AML-193 (cell line): ENCODE measurements around the gene GNAZ.
A peak's percentile ranks its signal among the peaks of the same experiment; 100 is the strongest.
"Not testable (repeated sequence)": the region's sequence is repeated elsewhere in the genome, so short reads cannot be mapped to it uniquely, and the experiment has no call there.

Experiments
- DNase-seq, 2 experiments: peaks; one replicate each; lab custom pipeline; 2025; lab: John Stamatoyannopoulos, UW

Gene GNAZ

GRCh38 chr22:23133922-23134321 is 63.6 kb downstream of the GNAZ start:
- DNase-seq, result no peak

GRCh38 chr22:23136991-23137390 is 66.7 kb downstream of the GNAZ start:
- DNase-seq, result not testable (repeated sequence)

GRCh38 chr22:23137468-23137867 is 67.1 kb downstream of the GNAZ start:
- no peak for DNase-seq

- DNase-seq, result peak; percentile 87 to 88
Observed at GRCh38 chr22:23137905-23138561, 67.7 kb downstream of the GNAZ start.

GRCh38 chr22:23138584-23139435 is 68.5 kb downstream of the GNAZ start:
- no peak for DNase-seq

GRCh38 chr22:23140385-23140784 is 70.1 kb downstream of the GNAZ start:
- no peak for DNase-seq

GRCh38 chr22:23142546-23143105 is 72.3 kb downstream of the GNAZ start:
- no peak for DNase-seq

- no peak for DNase-seq
Observed at GRCh38 chr22:23143119-23143518, 72.8 kb downstream of the GNAZ start.

GRCh38 chr22:23144432-23144831 is 74.1 kb downstream of the GNAZ start:
- no peak for DNase-seq

- DNase-seq, result no peak
Observed at GRCh38 chr22:23144932-23145877, 74.9 kb downstream of the GNAZ start, which contains the start of gene RAB36. Gene RAB36, plus strand, starts transcription at chr22:23145477. Its CDS starts 1,140 bp downstream, at chr22:23146617.

GRCh38 chr22:23145878-23146470 is 75.7 kb downstream of the GNAZ start:
- DNase-seq, result no peak

- DNase-seq, result no peak
Observed at GRCh38 chr22:23146478-23147205, 76.3 kb downstream of the GNAZ start.

- no peak for DNase-seq
Observed at GRCh38 chr22:23147617-23148387, 77.5 kb downstream of the GNAZ start.

GRCh38 chr22:23149743-23150238 is 79.5 kb downstream of the GNAZ start:
- no peak for DNase-seq

- DNase-seq, result no peak
Observed at GRCh38 chr22:23150762-23151161, 80.4 kb downstream of the GNAZ start.

- DNase-seq, result no peak
Observed at GRCh38 chr22:23151827-23152226, 81.5 kb downstream of the GNAZ start.

- DNase-seq, result peak; percentile 16 to 20
Observed at GRCh38 chr22:23152238-23153114, 82.2 kb downstream of the GNAZ start.

GRCh38 chr22:23153994-23154393 is 83.7 kb downstream of the GNAZ start:
- no peak for DNase-seq

GRCh38 chr22:23154461-23154860 is 84.1 kb downstream of the GNAZ start:
- DNase-seq, result no peak
